Measurements from ENCODE around the gene SEZ6L. TPM values are rescaled to one million over a fixed set of nuclear protein-coding genes. Genes with fewer than 3 reads are reported as not detected.
"Not testable (repeated sequence)": the region's sequence is repeated elsewhere in the genome, so short reads cannot be mapped to it uniquely, and the experiment has no call there.

The SEZ6L gene
- polyA plus RNA-seq, 1 donor, result 0.10 TPM

DNA sequence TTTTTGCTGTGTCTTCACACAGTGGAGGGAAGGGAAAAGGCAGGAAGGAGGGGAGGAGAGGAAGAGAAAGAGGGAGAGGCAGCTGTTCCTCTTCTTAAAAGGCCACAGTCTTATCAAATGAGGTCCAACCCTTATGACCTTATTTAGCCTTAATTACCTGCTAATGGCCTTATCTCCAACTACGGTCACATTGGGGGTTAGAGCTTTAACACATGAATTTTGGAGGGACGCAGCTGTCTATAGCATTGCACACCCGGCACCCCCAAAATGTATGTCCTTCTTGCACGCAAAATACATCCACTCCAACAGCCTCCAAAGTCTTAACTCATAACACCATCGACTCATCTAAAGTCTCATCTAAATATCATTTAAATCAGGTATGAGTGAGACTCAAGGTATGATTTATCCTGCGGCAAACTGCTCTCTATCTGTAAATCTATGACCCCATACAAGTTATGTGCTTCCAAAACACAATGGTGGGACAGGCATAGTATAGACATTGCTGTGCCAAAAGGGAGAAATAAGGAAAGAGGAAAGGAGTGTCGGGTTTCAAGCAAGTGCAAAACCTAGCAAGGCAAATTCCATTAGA is 214.8 kb downstream of the SEZ6L start:
- DNase-seq, result no peak

DNA sequence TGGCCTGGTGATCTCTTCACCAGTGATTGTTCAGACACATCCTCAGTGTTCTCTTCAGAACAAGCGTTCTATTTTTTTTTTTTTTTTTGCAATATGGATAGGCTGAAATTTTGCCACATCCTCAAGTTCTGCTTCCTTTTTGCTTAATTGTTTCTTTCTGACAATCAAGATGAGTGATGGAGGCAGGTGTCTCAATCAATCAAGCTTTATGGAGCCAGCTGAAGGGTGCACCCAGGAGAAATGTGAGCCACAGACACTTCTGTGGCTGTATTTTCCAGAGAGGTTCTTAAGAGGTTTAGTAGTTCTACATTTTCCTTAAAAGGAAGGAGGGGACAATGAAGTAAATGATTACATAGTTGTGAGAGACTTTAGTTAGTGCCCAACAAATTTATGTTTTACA is 215.9 kb downstream of the SEZ6L start:
- no peak for DNase-seq

DNA sequence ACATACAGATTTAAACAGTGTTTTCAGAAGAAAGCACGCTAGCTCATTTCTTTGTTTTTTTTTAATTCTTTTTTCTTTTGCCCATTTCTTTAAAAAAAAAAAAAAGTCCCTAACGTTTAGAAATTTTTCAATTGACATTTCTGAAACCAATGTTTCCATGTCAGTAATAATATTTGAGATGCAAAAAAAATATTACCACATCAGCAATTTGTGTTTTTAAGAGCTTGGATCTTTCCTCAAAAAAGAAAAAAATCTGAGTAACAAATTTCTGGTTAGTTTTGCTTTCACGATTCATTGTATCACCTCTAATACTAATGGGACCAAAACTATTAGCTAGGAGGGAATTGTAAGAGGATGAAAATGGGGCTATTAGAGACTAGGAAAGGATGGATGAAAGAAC is 219.9 kb downstream of the SEZ6L start:
- DNase-seq, result no peak

DNA sequence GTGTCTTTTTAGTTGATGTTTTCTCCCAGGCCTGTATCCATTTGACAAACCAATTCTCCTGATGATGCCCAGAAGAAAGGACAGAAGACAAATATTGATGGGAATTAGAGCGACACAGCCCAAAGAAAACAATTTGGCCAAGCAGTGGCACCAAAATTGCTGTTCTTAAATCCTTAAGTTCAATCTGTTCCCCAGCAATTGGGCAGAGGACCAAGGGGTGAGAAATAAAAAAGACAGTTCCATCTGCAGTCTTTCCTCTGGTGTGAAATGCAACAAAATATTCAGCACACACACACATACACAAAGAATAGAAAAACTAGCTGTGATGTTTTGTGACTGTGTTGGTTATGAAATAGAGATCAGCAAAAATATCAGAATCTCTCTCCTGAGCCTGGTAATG is 221.8 kb downstream of the SEZ6L start:
- DNase-seq, result no peak

DNA sequence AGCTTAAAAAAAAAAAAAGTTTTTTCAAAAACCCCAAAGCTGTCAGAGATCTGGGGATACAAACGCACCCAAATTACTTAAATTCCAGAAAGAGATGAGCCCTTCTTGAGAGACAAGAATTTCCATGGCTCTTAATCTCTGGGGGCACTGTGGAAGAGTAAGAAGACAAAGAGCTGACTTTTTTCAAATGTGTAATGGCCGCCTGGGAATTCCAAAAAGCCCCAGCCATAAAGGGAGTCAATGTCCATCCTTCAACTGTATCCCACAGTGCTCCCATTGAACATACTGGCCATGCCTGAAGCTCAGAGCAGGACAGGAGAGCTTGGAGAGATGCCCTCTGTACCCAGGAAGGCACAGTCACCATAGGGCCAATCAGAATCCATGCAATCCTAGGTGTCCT is 222.4 kb downstream of the SEZ6L start:
- no peak for DNase-seq

DNA sequence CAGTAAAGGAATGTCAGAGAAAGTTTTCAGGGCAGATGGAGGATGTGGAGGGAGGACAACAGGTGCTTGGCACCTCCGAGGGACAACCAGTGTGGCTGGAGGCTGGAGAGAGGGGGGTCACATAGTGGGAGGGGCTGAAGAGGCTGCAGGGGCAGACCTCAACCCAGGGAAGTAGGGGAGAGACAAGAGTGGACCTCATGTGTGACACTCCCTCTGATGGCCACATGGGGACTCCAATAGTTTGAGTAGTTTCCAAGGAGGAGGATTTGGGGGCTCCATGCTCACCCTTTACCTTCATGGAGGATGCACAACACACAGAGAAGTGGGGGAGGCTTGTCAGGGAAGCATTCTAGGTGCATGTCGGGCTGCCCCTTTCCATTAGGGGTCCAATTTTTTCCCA is 224.7 kb downstream of the SEZ6L start:
- no peak for DNase-seq

DNA sequence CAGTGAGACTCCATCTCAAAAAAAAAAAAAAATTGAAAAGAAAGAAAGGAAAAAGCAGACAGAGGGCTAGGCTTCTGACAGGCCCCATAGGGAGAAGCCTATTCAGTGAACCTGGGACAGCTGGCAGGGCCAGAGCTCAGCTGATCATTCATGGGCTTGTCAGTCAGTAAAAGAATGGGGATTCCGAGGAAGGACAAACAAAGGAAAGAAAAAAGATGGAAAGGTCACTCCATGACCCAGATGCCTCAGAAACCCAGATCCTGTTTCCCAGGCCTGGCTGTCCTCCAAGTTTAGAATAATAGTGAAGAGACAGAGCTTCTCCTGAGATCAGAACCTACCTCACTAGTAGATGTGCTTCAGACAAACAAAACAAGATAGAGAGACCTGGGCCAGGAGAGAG is 225.5 kb downstream of the SEZ6L start:
- DNase-seq, result no peak

DNA sequence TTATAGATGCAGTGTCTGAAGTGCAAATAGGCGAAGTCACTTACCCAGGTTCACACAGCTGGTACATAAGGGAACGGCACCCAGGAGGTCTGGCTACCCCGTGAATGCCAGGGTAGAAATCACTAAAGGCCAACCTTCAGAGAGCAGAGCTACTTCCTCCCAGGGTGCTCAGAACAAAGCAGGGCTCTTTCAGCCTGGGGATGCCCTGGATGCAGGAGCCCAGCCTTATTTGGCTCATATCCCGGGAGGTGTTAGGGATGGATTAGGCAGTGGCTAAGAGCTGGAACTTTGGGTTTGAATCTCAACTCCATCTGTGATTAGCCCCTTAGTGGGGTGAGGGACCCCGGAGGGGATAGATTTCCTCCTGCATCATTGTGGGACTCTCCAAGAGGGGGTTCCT is 226.7 kb downstream of the SEZ6L start:
- DNase-seq, result no peak

DNA sequence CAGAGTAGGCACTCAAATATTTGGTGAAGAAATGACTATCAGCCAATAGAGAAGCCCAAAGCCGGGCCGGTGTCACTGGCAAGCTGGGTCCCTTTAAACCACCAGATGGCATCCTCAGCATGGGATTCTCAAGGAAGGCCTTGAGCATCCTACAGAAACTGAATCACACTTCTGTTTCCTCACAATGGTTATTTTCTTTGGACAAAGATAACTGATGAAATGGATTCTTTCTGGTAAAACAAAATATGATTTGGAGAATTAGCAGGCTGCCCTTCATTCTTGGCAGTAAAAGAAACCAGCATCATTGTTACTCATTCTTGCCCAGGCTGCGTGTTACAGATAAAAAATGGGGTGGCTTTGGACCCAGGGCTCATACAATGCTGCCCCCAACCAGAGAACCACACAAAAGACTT is 229.5 kb downstream of the SEZ6L start:
- no peak for DNase-seq

DNA sequence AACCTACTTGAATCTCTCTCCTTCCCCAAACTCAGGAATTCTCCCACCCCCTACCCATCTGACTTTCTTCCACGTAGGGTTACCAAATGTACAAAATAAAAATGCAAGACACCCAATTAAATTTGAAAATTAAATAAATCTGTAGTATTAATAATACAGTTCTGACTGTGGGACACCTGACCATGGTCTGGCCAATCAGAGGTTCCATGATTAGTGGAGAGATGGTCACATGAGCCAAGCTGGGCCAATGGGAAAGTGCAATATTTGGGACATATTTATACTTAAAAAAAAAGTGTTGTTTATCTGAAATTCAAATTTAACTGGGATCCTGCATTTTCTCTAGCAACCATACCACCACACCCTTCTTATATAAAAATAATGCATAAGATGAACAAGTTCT is 230.0 kb downstream of the SEZ6L start:
- DNase-seq, result no peak

DNA sequence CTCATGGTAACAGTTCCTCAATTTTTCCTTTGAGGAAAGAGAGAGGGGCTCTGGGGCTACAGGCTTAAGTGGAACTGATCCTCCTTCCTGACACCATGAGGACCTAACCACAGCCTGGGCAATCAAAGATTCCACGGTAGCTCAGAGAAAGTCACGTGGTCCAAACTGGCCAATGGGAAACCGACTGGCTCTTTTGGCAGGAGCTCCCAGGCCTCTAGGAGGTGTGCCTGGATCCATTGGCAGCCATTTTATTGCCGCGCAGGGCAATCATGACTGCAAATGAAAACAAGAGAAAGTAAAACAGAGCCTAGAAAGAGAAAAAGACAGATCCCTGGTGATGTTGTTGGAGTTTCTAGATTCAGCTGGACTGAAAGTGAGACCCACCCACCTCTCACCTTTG is 232.5 kb downstream of the SEZ6L start:
- DNase-seq, result no peak

DNA sequence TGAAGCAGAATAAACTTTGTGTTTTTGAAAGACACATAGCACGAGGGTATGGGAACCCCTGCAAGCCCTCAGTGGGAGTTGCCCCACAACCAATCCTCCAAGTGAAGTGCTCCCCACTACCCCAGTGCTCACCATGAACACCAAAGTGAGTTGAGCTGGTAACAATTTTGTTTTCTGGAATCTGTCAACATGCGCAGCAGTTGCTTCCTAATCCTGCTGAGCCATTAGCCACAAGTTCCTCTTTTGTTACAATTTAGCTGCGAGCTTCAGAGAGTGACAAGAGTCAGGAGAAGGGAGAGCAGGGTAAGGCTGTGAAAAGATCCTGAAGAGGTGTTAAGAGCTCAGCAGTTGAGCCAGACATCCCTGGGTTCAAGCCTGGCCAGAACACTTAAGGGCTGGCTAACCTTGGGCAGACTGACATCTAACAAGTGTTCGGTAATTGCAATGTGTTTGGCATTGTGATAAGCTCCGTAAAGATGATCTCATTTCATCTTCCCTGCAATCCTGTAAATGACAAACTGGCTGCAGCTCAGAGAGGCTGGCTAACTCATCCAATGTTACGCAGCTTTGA is 235.7 kb downstream of the SEZ6L start:
- no peak for DNase-seq

DNA sequence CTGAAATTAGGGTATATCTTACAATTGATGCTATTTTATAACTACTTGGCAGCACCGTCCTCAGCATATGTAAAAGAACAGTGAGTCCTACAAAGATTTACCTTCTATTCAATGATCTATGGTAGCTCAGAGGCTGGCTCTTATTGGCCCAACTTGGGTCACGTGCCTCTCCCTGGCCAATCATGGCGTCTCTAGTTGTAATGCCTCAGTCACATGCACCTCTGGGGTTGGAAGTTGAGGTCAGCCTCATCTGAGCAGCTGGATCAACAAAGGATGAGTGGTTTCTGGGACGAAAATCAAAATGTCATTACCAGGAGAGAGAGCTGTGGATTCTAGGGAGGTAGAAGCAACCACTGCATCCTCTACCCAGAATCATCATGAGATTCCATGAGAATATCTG is 236.9 kb downstream of the SEZ6L start:
- DNase-seq, result no peak

DNA sequence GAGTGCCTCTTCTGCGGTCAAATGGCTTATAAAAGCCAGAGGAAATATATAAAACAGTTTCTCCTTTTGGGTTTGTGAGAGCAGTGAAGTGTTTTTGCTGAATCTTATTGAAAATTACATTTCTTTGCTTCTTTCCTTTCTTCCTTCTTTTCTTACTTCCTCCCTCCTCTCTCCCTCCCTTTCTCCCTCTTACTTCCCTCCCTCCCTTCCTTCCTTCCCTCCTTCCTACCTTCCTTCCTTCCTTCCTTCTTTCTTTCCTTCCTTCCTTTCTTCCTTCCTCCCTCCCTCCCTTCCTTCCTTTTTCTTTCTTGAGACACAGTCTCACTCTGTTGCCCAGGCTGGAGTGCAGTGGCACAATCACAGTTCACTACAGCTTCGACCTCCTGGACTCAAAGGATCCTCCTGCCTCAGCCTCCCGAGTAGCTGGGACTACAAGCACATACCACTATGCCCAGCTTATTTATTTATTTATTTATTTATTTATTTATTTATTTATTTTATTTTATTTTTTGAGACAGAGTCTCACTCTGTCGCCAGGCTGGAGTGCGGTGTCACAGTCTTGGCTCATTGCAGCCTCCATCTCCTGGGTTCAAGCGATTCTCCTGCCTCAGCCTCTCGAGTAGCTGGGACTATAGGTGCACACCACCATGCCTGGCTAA is 239.4 kb downstream of the SEZ6L start:
- DNase-seq, result not testable (repeated sequence)

DNA sequence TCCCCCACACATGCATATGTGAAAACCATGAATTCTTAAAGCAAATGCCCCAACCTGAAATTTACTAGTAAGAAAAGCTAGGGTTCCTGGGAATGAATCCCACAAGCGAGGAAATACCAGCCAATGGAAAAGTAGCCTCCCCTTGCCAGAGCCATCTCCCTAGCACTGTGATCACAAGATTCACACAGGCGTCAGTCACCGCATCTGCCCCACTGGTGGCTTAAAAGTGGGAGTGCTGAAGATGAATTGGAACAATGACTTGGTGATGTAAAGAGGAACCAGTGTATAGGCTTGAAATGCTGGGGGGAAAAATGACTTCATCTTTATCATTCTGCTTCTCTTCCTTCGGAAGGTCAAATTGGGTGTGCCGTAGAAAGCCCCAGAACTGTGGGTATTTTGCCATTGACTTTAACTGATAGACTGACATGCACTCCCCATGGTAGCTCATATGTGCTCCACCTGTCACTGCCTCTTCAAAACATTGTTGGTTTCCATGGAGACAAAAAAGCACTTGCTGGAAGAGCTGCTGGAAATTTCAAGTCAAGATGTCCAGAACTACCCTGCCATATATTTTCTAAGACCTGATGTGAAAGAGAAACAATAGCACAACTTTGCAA is 240.6 kb downstream of the SEZ6L start:
- DNase-seq, result no peak

DNA sequence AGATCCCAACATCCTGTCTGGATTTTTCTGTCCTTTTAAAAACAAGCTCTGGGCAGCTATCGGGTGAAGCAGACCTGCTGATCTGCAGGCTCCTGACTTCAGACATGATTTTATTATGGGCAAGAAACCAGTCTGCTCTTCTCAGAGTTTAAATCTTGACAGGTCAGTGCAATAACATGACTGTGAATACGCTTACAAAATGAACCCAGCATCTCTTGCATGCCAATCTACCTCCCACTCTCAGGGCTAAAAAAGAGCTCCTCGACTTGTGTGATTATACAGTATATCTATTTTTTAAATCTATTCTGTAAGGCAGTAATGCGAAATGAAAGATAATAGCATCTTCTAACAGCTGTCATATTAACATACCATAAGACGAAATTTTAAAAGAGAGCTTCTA is 241.1 kb downstream of the SEZ6L start:
- DNase-seq, result no peak

DNA sequence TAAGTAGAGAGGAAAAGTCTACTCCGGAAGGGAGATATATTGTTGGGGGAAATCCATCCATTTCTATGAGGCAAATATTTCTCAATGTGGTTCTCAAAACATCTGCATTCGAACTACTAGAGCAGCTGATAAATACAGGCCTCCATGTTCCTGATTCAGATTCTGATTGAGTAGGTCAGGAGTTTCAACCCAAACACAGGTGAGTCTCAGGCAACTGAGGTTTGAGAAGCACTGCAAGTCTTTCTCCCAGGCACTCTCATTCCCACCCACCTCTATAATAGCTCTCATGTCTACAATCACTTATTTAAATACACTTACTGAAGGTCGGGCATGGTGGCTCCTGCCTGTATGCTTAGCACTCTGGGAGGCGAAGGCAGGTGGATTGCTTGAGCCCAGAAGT is 245.1 kb downstream of the SEZ6L start:
- no peak for DNase-seq

DNA sequence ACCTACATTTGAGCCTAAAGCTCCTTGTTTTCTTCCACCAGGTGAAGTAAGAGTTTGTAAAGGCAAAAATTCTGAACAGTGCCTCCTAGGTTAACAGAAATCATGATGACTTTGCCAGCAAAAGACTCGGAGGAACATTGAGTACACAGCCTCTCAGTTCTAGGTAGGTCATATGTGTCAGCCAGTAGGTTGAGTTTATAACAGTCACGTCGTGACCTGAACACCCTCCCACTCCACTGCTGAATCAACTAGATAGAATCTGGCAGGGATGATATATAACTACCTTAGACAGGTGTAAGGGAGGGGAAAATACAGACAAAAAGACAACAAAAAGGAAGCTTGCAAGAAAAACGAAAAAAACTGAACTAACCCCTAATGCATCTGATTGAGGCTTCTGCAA is 247.0 kb downstream of the SEZ6L start:
- DNase-seq, result no peak

DNA sequence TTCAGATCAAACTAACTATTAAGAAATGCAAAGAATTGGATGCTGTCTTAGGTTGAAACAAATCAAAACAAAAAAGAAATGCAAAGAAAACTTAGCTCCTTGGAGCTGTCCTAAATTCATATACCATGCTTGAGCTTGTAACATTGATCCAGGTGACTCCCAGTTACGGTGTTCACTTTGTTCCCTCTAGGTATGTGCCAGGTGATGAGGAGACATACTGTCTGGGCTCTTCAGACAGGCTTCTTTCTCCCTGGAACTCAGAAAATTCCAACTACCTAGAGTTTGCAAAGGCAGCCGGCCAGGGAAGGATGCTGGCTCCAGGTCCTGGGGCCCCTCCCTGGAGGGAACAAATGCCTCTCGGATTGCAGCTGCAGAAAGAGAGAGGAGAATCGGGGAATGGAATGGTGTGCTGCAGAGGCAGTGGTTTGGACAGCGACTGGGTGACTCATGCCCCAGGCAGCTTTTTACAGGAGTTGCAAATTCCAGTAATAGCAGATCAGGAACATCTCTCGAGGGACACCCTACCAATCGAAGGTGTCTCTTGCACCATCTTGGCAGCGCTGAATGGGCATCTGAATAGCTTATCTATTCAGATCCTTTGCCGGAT is 247.5 kb downstream of the SEZ6L start:
- DNase-seq, result no peak

DNA sequence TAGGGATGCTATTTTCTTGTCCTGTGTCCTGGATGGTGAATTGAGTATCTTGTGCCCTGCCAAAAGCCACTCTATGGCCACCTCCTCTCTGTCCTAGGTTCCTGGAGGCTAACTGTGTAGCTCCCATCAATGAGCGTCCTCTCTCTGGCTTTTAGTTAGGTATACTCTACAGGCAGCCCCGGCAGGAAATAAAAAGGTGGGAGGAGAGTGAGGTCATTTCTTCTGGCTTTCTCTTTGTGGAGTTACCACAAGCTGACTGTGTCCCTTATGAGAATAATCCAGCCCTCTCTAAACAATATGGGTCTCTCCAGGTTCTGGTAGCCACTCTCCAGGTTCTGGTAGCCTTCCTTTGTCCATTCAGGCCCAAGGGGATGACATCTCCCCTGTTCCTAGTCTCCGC is 248.1 kb downstream of the SEZ6L start:
- DNase-seq, result no peak

DNA sequence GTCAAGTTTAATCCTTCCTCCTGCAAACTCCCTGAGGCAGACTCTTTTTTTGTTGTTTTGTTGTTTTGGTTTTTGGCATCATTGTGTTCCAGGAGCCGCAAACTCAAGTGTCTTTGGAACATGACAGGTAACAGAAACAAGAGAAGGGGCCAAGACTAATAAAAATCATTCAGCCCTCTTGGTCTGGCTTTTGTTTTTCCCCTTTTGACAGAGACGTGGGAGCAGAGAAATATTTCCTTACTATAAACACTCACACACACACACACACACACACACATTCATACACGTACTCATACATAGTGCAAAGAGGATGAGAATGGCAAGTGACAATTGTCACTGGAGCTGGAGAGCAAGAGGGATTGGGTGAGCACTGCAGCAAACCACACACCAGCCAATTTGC is 249.4 kb downstream of the SEZ6L start:
- no peak for DNase-seq

DNA sequence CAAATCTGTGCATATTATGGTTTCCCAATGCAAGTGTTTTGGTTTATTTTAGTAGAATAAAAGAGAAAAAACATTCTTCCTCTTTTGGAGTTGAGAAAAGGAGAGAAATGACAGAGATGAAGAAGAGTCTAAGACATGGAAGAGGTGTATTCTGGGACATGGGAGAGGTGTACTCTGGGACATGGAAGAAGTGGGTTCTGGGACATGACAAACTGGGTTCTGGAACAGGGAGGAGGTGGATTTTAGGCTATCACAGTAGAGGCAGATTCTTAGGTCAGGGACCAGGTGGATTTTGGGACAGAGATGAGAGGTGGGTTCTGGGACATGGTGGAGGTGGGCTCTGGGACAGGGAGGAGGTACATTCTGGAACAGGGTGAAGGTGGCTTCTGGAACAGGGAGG is 257.7 kb downstream of the SEZ6L start:
- no peak for DNase-seq
